T47D (cell line): ENCODE measurements around the gene UQCRC2.
"Not testable (repeated sequence)": the region's sequence is repeated elsewhere in the genome, so short reads cannot be mapped to it uniquely, and the experiment has no call there.

ENCODE experiments used
- DNase-seq, 2 experiments: peaks; one replicate each; pipeline versions ENCODE4 v3.0.0 to v3.0.0-alpha.2; 2011 to 2012; ENCODE audit warnings: low read depth in 1 of 2, low spot score in 1 of 2
- JUND ChIP-seq: IDR thresholded peaks from 2 replicates; pipeline ENCODE4 v1.6.1; 2012; ENCODE audit warnings: low read depth
- in situ Hi-C: cut with HindIII; loops from 2 replicates; pipeline ENCODE4 v1.10.0; 2016; ENCODE audit warnings: low sequenced_read_pairs, low pct_unique_long_range_greater_than_20kb

The UQCRC2 gene

DNA sequence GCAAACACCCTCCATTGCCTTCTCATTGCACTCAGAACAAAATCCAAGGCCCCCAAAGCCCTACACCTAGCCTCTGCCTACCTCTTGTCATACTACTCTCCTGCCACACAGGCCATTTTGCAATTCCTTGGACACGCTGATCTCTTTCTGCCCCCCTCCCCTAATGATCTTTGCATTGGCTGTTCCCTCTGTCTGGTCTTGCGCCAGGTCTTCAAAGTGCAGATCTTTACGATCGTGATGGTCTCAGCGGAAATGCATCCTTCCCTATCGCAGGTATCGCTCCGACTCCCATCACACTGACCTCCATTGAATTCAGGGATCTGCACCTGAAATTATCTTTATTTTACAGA lies 54.0 kb downstream of the UQCRC2 start:
- no peak for TF ChIP-seq JUND
- no peak for DNase-seq
- in situ Hi-C loops: no loop called here

DNA sequence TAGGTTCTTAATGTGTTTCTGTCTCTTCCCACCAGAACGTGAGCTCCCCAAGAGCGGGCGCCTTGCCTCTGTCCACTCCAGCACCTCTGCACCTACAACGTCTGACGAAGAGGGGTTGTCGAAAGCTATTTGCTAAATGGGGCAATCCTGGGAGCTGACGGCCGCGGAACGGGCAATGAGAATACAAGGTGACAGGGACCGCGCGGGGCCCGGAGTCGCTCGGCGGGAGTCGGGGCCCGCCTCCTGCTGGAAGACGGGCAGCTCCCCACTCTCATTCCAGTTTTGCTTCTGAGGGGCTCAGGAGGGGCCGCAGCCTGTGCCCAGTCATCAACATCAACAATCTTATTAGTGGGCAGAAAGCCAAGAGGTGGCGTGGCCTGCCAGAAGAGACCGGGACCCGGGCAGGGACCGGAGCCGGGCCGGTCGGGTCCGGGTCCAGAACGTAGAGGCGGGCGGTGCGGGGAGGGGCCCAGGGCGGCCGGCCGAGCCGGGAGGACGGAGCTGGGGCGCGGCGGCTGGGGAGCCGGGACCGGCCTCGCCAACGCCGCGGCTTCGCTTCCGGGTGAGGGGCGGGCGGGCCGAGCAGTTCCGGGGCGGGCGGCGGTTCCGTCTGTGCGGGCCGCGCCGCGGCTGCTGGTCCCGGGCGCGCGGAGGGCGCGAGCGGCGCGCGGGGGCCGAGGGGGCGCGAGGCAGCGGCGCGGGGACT lies 54.5 kb downstream of the UQCRC2 start, which contains the start of gene MOSMO:
Gene MOSMO, plus strand, starts transcription at position 603 of the 706 bp plus-strand sequence. CDS start 191 bp downstream, outside the sequence.
- no peak for TF ChIP-seq JUND

DNA sequence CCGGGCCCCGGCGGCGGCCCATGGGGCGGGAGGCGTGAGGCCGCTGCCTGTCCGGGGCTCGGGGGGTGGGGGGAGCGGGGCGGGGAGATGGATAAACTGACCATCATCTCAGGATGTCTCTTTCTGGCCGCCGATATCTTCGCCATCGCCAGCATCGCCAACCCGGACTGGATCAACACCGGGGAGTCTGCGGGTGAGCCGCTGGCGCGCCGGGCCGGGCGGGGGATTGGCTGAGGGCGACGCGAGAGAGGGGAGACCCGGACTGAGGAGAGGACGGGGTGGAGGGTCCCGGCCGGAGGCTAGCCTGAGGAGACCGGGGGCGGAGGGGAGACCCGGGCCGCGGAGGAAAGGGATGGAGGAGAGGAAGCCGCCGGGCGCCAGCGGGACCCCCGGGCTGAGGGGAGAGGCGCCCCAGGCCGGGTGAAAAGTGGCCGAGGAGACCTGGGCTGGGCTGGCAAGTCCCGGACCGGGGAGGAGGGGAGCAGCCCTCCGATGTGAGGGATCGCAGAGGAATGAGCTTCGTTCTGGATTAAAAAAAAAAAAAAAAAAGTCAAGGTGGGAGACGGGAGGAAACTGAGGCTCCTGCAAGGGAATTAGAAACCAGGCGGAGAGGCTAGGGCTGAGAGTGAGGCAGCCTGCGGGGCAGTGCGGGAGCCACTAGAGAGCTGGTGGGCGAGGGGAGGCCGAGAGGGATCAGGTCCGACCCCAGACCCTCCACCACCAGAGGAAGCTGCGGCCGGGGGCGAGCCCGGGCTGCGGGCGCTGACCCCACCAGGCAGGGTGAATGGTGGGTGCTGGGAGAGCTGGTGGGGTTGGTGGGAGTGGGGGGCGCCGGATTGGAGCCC lies 55.3 kb downstream of the UQCRC2 start:
- in situ Hi-C loops: no loop called here
- peak in 1 of 2 experiments; percentile 47 for DNase-seq
- TF ChIP-seq JUND: no peak

More for the DNA sequence above, 54.5 kb downstream of the UQCRC2 start, which contains the start of gene MOSMO:
- peak; percentile 78 to 88 for DNase-seq
- in situ Hi-C loops: no loop called here

- DNase-seq: no peak
- in situ Hi-C loops: no loop called here
- no peak for TF ChIP-seq JUND
Observed at GRCh38 chr16:22010902-22011301, 57.7 kb downstream of the UQCRC2 start.

GRCh38 chr16:22012241-22012640 lies 59.1 kb downstream of the UQCRC2 start:
- DNase-seq: no peak
- in situ Hi-C loops: no loop called here
- TF ChIP-seq JUND: no peak

DNA sequence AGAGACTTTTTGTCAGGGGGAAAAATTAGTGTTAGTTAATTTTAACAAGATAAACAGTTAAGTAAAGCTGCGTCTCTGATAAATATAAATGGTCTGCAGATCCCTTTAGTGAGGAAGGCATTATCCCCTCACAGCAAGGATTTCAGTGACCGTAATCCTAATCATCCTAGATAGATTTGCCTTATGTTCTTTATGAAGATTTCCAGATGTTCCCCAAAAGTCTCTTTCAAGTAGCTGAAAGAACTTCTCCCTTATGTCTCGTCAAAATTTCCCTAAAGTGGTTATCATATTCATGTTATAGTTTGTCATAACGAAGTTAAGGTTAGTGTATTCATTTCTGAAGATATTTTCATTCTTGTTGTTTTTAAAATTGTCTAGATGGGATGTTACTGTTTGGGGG lies 60.3 kb downstream of the UQCRC2 start:
- no peak for TF ChIP-seq JUND
- in situ Hi-C loops: no loop called here
- no peak for DNase-seq

DNA sequence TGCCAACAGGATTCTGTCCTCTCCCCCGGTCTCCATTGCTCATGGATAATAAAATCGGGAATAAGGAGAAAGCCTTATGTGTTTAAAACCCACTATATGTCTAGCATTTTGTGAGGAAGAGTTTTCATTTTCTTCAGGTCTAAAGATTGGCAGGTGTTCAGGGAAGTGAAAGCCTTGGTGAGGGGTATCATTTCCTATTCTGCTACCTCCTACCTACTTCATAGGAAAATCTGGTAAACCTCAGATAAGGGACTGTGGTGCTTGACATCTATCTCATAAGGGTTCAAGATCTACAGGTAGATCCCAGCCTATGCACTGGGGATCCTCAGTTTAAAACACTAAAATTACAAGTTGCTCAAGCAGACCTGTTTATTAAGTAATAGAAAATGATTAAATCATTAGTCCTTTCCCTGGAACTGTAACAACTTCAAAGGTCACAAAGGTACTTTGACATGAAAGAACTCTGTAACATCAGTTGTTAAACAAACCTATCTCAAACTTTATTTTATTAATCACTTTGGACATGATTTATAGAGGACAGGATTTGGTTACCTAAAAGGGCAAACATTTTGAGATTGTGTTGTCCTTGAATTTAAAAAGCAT lies 61.2 kb downstream of the UQCRC2 start:
- in situ Hi-C loops: no loop called here
- no peak for TF ChIP-seq JUND
- DNase-seq: no peak

- in situ Hi-C loops: no loop called here
- no peak for DNase-seq
- TF ChIP-seq JUND: no peak
Observed at GRCh38 chr16:22016927-22017326, 63.8 kb downstream of the UQCRC2 start.

- DNase-seq: no peak
- in situ Hi-C loops: no loop called here
- TF ChIP-seq JUND: no peak
Observed at GRCh38 chr16:22018559-22018958, 65.4 kb downstream of the UQCRC2 start.

GRCh38 chr16:22022151-22022550 lies 69.0 kb downstream of the UQCRC2 start:
- in situ Hi-C loops: no loop called here
- TF ChIP-seq JUND: no peak
- no peak for DNase-seq

- in situ Hi-C loops: no loop called here
- DNase-seq: no peak
- TF ChIP-seq JUND: no peak
Observed at GRCh38 chr16:22023505-22023904, 70.3 kb downstream of the UQCRC2 start.

- in situ Hi-C loops: not testable (repeated sequence)
Observed at GRCh38 chr16:22024785-22025184, 71.6 kb downstream of the UQCRC2 start.

DNA sequence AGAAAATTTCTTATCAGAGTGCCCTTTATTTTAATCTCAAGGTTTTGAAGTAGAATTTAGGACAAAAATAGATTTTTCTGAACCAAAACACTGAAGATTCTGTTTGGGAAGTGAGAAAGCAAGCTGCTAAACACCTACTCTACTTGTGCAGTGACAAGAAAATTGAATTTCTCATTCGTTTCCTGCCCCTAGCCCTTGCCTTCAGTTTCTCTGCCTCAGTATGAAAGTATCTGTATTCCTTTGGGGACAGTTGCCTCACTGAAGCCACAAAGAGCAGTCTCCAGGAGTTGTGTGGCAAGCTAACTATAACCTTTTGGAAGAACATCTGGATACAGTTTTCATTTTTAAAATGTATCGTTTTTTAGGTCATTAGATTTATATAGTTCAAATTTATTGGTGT lies 74.5 kb downstream of the UQCRC2 start:
- DNase-seq: no peak
- no peak for TF ChIP-seq JUND
- in situ Hi-C loops: no loop called here

More at GRCh38 chr16:22024785-22025184, 71.6 kb downstream of the UQCRC2 start:
- DNase-seq: not testable (repeated sequence)
